Calu3 (cell line): Measurements from ENCODE around the gene SNAPC2. TPM values are rescaled to one million over a fixed set of nuclear protein-coding genes. Genes with fewer than 3 reads are reported as not detected.

Experiments used
- BruUV-seq: library from RNA; stranded (reverse); fragments of 400-500 nt; replicated peaks from 2 replicates; lab custom pipeline; 2021; lab: Mats Ljungman, UMichigan
- CTCF ChIA-PET: fragments of 300-600 bp; sonication (Branson Sonifier 250); formaldehyde crosslinking; loops from one replicate; lab custom pipeline; 2022; ENCODE audit warnings: antibody characterized with exemption; lab: Charles Lee
- DNase-seq: peaks from one replicate; pipeline ENCODE4 v3.0.0; 2022
- H3K27ac Mint-ChIP-seq: one replicate; pipeline ENCODE4 v1.8.0; 2022; ENCODE audit warnings: mixed read lengths; ENCODE audit not compliant: unreplicated experiment
- H3K27me3 Mint-ChIP-seq: one replicate; pipeline ENCODE4 v1.8.0; 2022; ENCODE audit warnings: mixed read lengths; ENCODE audit not compliant: unreplicated experiment
- H3K36me3 Mint-ChIP-seq: one replicate; pipeline ENCODE4 v1.8.0; 2022; ENCODE audit warnings: mild to moderate bottlenecking, moderate library complexity, mixed read lengths; ENCODE audit not compliant: insufficient read depth, unreplicated experiment
- H3K4me1 Mint-ChIP-seq: one replicate; pipeline ENCODE4 v1.8.0; 2022; ENCODE audit warnings: mild to moderate bottlenecking, low read depth, mixed read lengths; ENCODE audit not compliant: unreplicated experiment
- H3K4me3 Mint-ChIP-seq: one replicate; pipeline ENCODE4 v1.8.0; 2022; ENCODE audit warnings: mild to moderate bottlenecking, low read depth, moderate library complexity, mixed read lengths; ENCODE audit not compliant: unreplicated experiment
- H3K9me3 Mint-ChIP-seq: one replicate; pipeline ENCODE4 v1.8.0; 2022; ENCODE audit warnings: low read depth, mixed read lengths; ENCODE audit not compliant: unreplicated experiment
- CTCF ChIP-seq: fragments of 200-600 bp; IDR thresholded peaks from one replicate; pipeline ENCODE4 v1.8.0; 2022; ENCODE audit warnings: antibody characterized with exemption; ENCODE audit not compliant: unreplicated experiment
- intact Hi-C: fragments of 100-400 bp; cut with micrococcal nuclease; formaldehyde crosslinking; loops from one replicate; pipeline ENCODE4 v1.10.0; 2022; ENCODE audit not compliant: unreplicated experiment
- total RNA-seq: library from RNA; stranded (reverse); gene quantifications from 2 replicates; pipeline ENCODE4 v1.2.3, GENCODE V29; 2022

The SNAPC2 gene
- total RNA-seq, 1 experiment from 2014 or later = 12.1 TPM

GRCh38 chr19:7895565-7895964 lies 24.6 kb upstream of the SNAPC2 start:
- no peak overlapping the region for H3K4me3 Mint-ChIP-seq
- H3K27ac Mint-ChIP-seq = no peak overlapping the region
- no peaks in the 10 kb centered on the region for H3K9me3 Mint-ChIP-seq
- intact Hi-C loops = no loop called here
- H3K36me3 Mint-ChIP-seq = no peaks in the 10 kb centered on the region
- BruUV-seq = no TSS peak
- H3K27me3 Mint-ChIP-seq = no peaks in the 10 kb centered on the region
- H3K4me1 Mint-ChIP-seq = no peaks in the 10 kb centered on the region
- TF ChIP-seq CTCF = no peak
- CTCF ChIA-PET = no interaction called here
- no peak for DNase-seq

GRCh38 chr19:7897292-7897691 lies 22.8 kb upstream of the SNAPC2 start:
- peaks cover under 1% of the 10 kb centered on the region for H3K36me3 Mint-ChIP-seq

DNA sequence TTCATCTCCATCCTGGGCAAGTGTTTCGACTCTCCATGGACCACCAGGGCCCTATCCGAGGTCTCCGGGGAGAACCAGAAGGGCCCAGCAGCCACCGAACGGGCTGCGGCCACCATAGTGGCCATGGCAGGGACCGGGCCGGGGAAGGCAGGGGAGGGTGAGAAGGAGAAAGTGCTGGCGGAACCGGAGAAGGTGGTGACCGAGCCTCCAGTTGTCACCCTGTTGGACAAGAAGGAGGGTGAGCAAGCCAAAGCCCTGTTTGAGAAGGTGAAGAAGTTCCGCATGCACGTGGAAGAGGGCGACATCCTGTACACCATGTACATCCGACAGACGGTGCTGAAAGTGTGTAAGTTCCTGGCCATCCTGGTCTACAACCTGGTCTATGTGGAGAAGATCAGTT lies 21.2 kb upstream of the SNAPC2 start:
- no peaks in the 10 kb centered on the region for H3K9me3 Mint-ChIP-seq
- no peak overlapping the region for H3K4me3 Mint-ChIP-seq
- no peaks in the 10 kb centered on the region for H3K4me1 Mint-ChIP-seq
- no peak overlapping the region for H3K27ac Mint-ChIP-seq
- no TSS peak for BruUV-seq
- intact Hi-C loops = no loop called here
- peaks cover 16% of the 10 kb centered on the region for H3K36me3 Mint-ChIP-seq
- DNase-seq = no peak
- CTCF ChIA-PET = no interaction called here
- TF ChIP-seq CTCF = no peak
- no peaks in the 10 kb centered on the region for H3K27me3 Mint-ChIP-seq

More at GRCh38 chr19:7897292-7897691, 22.8 kb upstream of the SNAPC2 start:
- H3K27me3 Mint-ChIP-seq = no peaks in the 10 kb centered on the region
- H3K4me1 Mint-ChIP-seq = no peaks in the 10 kb centered on the region
- H3K9me3 Mint-ChIP-seq = no peaks in the 10 kb centered on the region
- H3K27ac Mint-ChIP-seq = no peak overlapping the region
- TF ChIP-seq CTCF = no peak
- CTCF ChIA-PET = interaction anchor here (0.7 kb wide), 1 partner anchor 46 kb away, joined by 5 read pairs; the partner anchor contains the start of gene TIMM44
- BruUV-seq = no TSS peak
- no peak for DNase-seq
- intact Hi-C loops = no loop called here
- no peak overlapping the region for H3K4me3 Mint-ChIP-seq

DNA sequence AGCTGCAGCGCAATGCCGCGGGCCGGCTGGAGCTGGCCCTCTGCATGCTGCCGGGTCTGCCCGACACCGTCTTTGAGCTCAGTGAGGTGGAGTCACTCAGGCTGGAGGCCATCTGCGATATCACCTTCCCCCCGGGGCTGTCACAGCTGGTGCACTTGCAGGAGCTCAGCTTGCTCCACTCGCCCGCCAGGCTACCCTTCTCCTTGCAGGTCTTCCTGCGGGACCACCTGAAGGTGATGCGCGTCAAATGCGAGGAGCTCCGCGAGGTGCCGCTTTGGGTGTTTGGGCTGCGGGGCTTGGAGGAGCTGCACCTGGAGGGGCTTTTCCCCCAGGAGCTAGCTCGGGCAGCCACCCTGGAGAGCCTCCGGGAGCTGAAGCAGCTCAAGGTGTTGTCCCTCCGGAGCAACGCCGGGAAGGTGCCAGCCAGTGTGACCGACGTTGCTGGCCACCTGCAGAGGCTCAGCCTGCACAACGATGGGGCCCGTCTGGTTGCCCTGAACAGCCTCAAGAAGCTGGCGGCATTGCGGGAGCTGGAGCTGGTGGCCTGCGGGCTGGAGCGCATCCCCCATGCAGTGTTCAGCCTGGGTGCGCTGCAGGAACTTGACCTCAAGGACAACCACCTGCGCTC lies 20.3 kb upstream of the SNAPC2 start:
- no peak for TF ChIP-seq CTCF
- H3K4me1 Mint-ChIP-seq = peaks cover 4% of the 10 kb centered on the region
- intact Hi-C loops = no loop called here
- H3K4me3 Mint-ChIP-seq = no peak overlapping the region
- BruUV-seq = no TSS peak
- H3K9me3 Mint-ChIP-seq = no peaks in the 10 kb centered on the region
- no peak for DNase-seq
- peaks cover 24% of the 10 kb centered on the region for H3K36me3 Mint-ChIP-seq
- H3K27me3 Mint-ChIP-seq = no peaks in the 10 kb centered on the region
- no peak overlapping the region for H3K27ac Mint-ChIP-seq
- CTCF ChIA-PET = interaction anchor here (0.6 kb wide), 1 partner anchor 149 kb away, joined by 6 read pairs; no protein-coding TSS in a partner anchor
